MM.1S (cell line): ENCODE results near the gene DUS3L.

Experiments
- CTCF ChIP-seq: fragments of 300-600 bp; sonication (generic); IDR thresholded peaks from 2 replicates; pipeline ENCODE4 v1.5.1; 2016; ENCODE audit warnings: antibody characterized with exemption, low read length, mixed read lengths
- EZH2 ChIP-seq: fragments of 300-600 bp; sonication (generic); optimal IDR thresholded peaks from 2 replicates; pipeline ENCODE3; 2017; ENCODE audit warnings: low read depth, mild to moderate bottlenecking, antibody characterized with exemption, low read length, mixed read lengths
- EZH2phosphoT487 ChIP-seq: fragments of 300-600 bp; sonication (generic); IDR thresholded peaks from 2 replicates; pipeline ENCODE4 v1.6.1; 2018; ENCODE audit warnings: antibody characterized with exemption, low read length

GRCh38 chr19:5820785-5821184, 29.8 kb upstream of the DUS3L start:
- TF ChIP-seq CTCF (no peak), EZH2 (no peak), EZH2phosphoT487 (no peak)
